GM04503 (cell line): ENCODE measurements around the gene IFRD1.
"Not testable (repeated sequence)": the region's sequence is repeated elsewhere in the genome, so short reads cannot be mapped to it uniquely, and the experiment has no call there.

Experiments
- DNase-seq: peaks from one replicate; pipeline ENCODE4 v3.0.0-alpha.2; 2012; ENCODE audit warnings: low read depth

The IFRD1 gene

DNA sequence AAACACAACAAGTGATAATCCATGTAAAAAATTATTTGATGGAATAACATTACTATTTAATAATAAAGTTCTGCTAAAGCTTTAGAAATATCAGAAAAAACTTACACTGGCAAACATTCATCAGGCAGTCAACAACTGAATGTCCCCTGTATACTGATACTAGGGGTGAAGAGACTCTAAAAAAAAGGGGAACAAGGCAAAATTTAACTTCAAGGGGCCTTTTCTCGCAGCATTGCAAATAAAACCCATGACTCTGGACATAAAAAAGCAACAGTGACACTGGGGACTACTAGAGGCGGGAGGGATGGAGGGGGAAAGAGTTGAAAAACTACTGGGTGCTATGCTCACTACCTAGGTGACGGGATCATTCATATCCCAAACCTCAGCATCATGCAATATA, 5.8 kb upstream of the IFRD1 start:
- DNase-seq = no peak

DNA sequence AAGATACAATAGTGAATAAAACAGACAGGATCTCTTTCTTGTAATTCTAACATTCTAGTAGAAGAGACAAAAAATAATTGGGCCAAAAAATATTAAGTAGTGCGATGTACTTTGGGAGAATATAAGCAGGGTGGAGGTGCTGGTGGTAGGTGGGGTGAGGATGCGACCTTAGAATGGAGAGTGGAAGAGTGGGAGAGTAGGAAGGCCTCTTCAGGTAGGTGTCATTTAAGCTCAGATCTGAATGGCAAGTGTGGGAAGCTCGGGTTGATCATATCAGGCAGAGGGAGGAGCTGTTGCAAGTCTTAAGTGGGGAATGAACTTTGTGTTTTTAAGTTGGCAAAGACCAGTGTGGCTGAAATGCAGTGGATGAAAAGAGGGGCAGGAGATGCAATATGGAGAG, 3.8 kb upstream of the IFRD1 start:
- no peak for DNase-seq

DNA sequence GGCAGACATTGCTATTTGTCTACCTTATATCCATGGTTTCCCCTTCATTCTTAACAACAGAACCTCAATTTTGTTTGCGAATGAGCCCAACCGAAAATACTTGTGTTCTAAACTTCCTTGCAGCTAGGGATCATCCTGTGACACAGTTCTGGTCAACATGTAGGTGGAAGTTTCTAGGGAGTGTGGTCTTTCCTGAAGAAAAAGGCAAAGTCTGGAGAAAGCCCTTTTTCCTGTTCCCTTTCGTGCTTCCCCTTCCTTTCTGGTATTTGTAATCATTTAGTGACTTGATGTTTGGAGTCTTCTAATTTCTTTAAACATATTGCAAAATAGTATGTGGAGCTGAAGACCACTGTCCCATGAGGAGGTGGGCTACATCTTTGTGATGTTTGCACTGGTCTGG, 2.9 kb upstream of the IFRD1 start:
- DNase-seq = no peak

DNA sequence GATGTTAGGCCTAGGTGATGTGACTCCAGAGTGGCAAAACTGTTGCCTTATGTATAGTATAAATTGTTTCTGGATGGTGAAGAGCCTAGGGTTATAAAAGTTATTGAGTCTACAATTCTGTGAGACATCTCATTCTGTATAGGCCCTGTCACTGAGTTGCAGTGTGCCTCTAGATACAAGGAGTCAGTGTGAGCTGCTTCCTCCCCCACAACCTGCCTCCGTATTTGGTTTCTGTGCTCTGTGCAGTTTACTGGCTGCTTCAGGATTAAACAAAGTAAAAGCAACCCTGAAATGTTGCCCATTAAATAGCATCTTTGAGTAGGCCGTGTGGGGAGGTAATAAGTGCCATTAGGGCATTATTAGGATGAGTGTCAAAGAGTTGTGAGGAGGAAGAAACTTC, 1.9 kb upstream of the IFRD1 start:
- DNase-seq = no peak

- DNase-seq = no peak
Measured at GRCh38 chr7:112448891-112449290, 1.4 kb upstream of the IFRD1 start.

DNA sequence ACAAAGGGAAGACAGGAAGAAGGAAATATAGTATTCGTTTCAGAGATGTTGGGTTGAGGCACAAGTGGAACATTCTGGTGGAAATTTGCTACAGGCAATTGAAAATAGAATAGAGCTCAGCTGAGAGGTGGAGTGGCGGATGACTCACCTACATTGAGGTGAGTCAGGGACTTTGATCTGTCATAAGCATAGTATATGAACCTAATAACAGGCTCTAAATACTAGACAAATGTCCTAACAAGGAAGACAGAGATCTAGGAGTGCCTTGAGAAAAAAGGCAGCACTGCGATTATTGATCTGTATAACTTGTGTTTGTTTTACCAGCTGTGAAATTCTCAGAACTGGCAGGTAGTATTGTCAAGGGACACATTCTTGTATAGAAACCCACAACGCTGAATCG, 907 bp upstream of the IFRD1 start:
- no peak for DNase-seq

- peak; percentile 80 for DNase-seq
Measured at GRCh38 chr7:112450807-112451761, 824 bp downstream of the IFRD1 start.

GRCh38 chr7:112452102-112452888, 2.0 kb downstream of the IFRD1 start:
- DNase-seq = no peak

GRCh38 chr7:112453505-112454171, 3.4 kb downstream of the IFRD1 start:
- DNase-seq = no peak

DNA sequence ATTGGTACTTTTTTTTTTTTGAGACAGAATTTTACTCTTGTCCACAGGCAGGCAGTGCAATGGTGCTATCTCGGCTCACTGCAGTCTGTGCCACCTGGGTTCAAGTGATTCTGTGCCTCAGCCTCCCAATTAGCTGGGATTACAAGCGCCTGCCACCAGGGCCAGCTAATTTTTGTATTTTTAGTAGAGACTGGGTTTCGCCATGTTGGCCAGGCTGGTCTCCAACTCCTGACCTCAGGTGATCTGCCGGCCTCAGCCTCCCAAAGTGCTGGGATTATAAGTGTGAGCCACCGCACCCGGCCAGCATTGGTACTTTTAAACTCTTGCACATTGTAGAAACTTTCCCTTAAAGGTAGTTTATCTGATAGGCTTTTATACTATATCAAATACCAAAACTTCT, 3.9 kb downstream of the IFRD1 start:
- not testable (repeated sequence) for DNase-seq

DNA sequence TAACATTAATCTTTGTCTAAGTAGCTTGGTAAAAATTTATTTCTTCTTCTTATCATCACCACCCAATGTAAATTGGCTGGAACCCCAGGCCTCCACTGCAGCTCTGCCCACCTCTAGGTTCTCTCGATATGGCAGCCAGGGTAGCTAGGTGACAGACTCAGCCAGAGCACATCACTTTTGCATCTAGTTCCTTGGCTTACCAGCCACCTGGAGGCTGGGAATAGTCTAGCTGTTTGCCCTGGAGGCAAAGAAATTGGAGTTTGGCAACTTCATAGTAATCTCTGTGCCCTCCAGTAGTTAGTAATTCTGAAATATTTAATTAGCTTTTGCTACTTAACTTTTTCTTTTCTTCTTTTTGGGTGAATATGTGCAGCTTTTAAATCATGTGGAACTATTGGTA, 9.4 kb downstream of the IFRD1 start:
- DNase-seq = no peak

DNA sequence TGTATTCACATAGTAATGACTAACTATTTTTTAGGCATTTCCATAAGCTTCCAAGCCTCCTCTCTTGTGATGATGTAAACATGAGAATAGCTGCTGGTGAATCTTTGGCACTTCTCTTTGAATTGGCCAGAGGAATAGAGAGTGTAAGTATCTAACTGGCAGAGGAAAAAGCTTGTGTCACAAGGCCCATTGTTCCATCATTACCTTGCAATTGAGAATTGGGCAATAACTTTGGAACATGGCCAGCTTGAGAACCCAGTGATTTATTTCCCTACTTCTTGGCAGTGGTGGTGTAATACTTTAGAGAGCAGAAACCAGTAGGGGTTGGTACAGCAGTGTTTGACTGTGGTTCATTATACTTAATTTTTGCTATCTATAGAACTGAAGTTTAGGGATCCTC, 12.0 kb downstream of the IFRD1 start:
- DNase-seq = peak; percentile 51

DNA sequence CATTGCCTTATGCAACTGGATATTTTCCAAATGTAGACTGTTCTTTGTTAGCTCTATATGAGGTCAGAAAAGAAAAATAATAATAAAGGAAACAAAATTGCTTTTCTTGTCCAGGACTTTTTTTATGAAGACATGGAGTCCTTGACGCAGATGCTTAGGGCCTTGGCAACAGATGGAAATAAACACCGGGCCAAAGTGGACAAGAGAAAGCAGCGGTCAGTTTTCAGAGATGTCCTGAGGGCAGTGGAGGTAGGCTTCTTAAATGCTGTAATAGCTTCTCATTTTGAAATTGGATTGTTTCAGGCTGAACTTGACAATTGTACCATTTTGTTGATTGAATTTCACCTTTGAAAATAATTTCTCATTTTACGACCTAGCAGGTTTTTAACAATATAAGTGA, 17.6 kb downstream of the IFRD1 start:
- no peak for DNase-seq

GRCh38 chr7:112470194-112470593, 19.9 kb downstream of the IFRD1 start:
- no peak for DNase-seq

- DNase-seq = no peak
Measured at GRCh38 chr7:112476390-112477052, 26.3 kb downstream of the IFRD1 start.

- peak; percentile 34 for DNase-seq
Measured at GRCh38 chr7:112481121-112481736, 31.0 kb downstream of the IFRD1 start.

- peak; percentile 87 for DNase-seq
Measured at GRCh38 chr7:112481833-112482670, 31.8 kb downstream of the IFRD1 start.

DNA sequence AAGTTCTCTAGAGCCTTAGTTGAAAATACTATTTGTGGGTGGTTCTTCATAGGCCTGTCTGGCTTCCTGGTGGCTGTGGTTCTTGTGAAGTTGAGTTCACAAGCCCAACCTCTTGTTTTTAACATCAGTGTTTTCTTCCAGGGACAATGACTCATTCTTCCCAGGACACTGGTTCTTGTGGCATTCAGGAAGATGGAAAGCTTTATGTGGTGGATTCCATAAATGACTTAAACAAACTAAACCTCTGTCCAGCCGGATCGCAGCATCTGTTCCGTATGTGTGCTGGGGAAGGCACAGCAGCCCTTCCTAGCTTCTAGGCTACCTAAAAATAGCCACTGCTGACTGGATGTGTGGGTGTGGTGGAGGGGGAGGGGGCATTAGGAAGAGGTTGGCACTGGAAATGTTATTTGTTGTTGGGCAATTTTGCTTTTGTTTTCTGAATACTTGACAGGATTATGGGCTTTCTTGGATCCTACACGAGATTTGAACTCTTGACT, 34.5 kb downstream of the IFRD1 start:
- DNase-seq = peak; percentile 98

DNA sequence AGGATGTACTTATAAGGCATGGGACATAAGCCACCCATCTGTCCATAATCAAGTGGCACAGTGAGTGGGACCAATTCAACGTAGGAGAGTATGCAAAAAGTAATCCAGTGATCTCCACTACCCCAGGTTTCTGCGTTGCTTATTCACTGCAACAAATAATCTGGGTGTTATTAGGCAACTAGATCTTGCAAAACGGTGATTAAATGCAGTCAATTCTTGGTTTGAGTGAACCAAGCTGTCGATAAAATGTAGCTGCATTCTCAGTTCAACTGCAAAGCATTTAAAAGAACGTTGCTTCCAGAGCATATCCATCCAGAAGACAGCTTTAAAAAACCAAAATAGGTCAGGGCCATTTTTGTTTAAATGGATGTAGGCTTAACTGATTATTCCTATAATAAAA, 35.5 kb downstream of the IFRD1 start:
- no peak for DNase-seq

GRCh38 chr7:112487457-112488263, 37.4 kb downstream of the IFRD1 start:
- no peak for DNase-seq
